ENCODE data around the gene RBM18. TPM values are rescaled to one million over a fixed set of nuclear protein-coding genes. Genes with fewer than 3 reads are reported as not detected.

RBM18 gene
- polyA plus RNA-seq, 5 donors, result 27.0 to 41.9 (median 33.6) TPM

- no peak for DNase-seq
Observed at GRCh38 chr9:122225312-122226141, 39.1 kb downstream of the RBM18 start.

- no peak for DNase-seq
Observed at GRCh38 chr9:122223435-122223834, 41.2 kb downstream of the RBM18 start.

GRCh38 chr9:122222791-122223190, 41.8 kb downstream of the RBM18 start:
- DNase-seq, result no peak

- DNase-seq, result no peak
Observed at GRCh38 chr9:122221183-122221811, 43.3 kb downstream of the RBM18 start.

GRCh38 chr9:122220673-122221182, 43.9 kb downstream of the RBM18 start:
- DNase-seq, result no peak

- no peak for DNase-seq
Observed at GRCh38 chr9:122219856-122220672, 44.6 kb downstream of the RBM18 start.

GRCh38 chr9:122218935-122219855, 45.4 kb downstream of the RBM18 start:
- no peak for DNase-seq

GRCh38 chr9:122218071-122218934, 46.3 kb downstream of the RBM18 start:
- DNase-seq, result no peak

- no peak for DNase-seq
Observed at GRCh38 chr9:122217640-122218039, 47.0 kb downstream of the RBM18 start.

- DNase-seq, result no peak
Observed at GRCh38 chr9:122216798-122217418, 47.7 kb downstream of the RBM18 start.

- no peak for DNase-seq
Observed at GRCh38 chr9:122216138-122216797, 48.4 kb downstream of the RBM18 start.

- no peak for DNase-seq
Observed at GRCh38 chr9:122215663-122216062, 49.0 kb downstream of the RBM18 start.

GRCh38 chr9:122214507-122214906, 50.1 kb downstream of the RBM18 start:
- no peak for DNase-seq

- DNase-seq, result no peak
Observed at GRCh38 chr9:122213589-122214413, 50.8 kb downstream of the RBM18 start.

GRCh38 chr9:122213102-122213588, 51.5 kb downstream of the RBM18 start:
- no peak for DNase-seq

GRCh38 chr9:122212473-122213004, 52.1 kb downstream of the RBM18 start:
- DNase-seq, result no peak

GRCh38 chr9:122209451-122209850, 55.2 kb downstream of the RBM18 start:
- DNase-seq, result no peak

GRCh38 chr9:122207096-122207495, 57.5 kb downstream of the RBM18 start:
- no peak for DNase-seq
